GF-D8 (cell line): ENCODE data around the gene PHF10.
"Not testable (repeated sequence)": the region's sequence is repeated elsewhere in the genome, so short reads cannot be mapped to it uniquely, and the experiment has no call there.

ENCODE experiments used
- DNase-seq: peaks from one replicate; lab custom pipeline; 2025; lab: John Stamatoyannopoulos, UW

Gene PHF10

DNA sequence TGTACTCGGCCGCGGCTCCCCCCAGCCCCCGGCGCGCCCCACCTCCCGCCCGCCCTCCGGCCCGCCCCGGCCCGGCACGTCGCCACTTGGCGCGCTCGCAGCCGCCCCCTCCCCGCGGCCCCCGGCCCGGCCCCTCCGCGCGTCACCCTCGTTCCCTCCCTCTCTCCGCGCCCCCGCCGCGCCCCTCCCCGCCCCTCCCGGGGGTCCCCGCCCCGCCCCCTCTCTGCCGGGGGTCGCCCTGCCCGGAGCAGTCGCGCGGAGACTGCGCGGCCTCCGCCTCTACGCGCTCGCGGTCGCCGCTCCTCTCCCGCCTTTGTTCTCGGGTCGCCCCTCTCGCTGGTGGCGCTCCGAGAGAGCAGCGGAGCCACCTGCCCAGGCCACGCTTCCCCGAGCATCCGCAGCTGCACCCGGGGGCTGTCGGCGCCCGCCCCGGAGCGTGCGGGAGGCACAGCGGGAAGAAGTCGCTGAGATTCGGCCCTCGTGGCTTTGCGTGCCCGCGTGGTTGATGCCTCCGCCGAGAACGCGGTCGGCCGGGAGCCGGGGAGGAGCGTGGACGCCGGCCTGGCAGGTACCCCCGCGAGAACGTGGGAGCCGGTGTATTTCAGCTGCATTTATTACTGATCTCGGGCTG lies at the start of gene PHF10:
Gene PHF10 (minus strand): TSS at position 7 of the 631 bp plus-strand sequence. CDS start 569 bp downstream, outside the sequence.
- DNase-seq = peak; percentile 5

DNA sequence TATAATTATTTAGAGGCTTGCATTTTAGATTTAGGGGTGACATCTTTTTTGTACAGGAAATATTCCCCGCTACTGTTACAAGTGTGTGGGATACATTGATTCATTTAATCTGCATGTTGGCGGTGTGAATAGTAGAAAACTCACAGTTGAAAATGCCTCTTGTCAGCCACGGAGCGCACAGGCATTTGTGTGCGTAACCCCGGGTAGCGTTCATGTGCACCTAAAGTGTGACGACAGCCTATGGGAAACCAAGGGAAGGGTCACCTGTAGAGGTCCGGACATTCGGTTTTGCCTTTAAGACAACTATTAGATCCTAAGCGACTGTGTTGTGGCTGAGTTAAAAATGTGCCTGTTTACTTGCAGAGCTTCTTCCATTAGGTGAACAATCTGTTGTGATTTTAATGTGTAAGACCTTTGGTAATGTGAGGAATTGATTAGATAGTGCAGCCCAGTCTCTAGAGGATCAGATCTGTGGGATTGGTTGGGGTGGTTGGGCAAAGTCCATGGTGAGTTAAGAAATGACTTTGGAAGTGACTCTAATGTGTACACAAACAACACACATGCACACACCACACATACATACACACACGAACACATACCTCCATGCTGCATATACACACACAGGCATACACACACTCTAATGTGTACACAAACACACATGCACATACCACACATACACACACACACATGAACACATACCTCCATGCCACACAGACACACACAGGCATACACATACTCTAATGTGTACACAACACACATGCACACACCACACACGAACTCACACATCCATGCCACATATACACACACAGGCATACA lies 42.8 kb upstream of the PHF10 start:
- DNase-seq = no peak

DNA sequence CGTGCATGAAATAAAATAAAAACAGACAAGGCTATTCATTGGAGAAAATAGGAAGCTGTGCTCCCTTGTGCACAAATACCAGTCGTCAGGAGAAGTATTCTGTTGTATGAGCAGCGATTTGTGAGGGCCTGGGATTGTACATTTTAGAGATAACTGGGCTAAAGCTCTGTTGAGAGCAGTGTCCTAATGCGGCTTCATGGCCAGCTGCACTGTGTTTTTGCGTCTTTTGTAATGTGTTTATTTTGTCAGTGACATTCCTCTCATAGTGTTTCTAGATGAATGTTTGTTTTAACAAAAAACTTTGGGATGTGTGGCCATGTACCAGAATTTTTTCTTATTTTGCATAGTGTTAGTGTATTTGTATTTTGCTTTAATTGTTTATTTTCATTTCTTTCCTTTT lies 41.9 kb upstream of the PHF10 start:
- no peak for DNase-seq

DNA sequence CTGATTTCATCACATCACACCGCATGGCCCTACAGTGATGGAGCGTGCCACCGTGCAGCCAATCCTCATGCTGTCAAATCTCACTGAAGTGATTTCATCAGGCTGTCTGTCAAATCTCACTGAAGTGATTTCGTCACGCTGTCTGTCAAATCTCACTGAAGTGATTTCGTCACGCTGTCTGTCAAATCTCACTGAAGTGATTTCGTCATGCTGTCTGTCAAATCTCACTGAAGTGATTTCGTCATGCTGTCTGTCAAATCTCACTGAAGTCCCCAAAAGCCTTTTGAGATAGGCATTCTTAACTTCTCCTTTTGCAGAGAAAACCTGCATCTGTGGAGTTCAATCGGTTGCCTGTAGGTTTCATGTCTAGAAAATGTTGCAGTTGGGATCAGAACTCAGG lies 41.5 kb upstream of the PHF10 start:
- DNase-seq = not testable (repeated sequence)

DNA sequence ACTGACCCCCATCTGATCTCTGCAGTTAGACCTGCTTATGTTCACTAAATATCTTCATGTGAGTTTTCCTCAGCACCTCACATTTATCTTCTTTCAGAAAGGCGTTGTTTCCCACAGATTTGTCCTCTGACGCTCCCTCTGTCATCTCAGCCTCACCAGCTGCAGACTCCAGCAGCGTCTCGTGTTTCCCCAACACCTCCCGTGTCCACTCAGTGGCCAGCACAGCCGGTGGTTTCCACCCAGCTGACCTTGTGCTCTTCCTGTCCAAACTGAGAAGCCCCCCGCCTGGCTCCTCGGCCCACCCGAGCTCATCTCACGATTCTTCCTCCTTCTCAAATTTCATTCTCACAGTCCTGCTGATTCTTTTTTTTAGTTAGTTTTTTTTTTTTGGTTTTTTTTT lies 39.6 kb upstream of the PHF10 start:
- no peak for DNase-seq

DNA sequence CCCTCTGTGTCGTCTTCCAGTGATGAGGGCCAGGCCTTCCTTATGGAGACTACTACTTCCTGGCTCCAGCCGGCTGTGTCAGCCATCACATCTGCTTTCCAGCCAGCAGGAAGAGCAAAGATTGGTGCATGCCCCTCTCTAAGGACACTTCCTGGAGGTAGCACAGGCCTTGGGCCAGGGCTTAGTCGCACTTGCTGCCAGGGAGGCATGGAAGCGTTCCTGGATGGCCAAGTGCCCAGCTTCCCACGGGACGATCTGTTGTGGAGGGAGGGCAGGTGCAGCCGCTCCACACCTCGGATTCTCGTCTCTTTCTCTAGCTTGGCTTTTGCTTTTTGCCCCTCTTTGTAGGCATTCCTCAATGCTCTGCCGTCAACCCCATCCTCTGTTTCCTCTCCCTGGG lies 39.0 kb upstream of the PHF10 start:
- no peak for DNase-seq

DNA sequence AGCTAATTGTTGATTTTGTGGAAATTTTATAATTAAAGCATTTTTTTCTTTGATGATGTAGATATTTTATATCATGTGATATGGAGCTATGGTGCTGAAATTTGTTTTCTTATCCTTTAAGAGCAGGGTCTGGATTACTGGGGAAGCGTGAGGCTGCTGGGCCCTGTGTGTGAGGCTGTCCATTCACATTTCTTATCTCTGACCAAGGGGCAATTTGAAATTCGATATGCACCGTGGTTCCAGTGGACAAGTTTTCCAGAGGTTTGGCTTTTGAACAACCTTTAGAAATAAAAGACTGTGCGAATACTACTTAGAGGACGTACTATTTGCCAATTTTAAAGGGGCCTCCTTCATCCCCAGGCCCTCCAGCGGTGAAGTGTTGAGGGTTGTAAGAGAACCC lies 30.9 kb upstream of the PHF10 start:
- no peak for DNase-seq

DNA sequence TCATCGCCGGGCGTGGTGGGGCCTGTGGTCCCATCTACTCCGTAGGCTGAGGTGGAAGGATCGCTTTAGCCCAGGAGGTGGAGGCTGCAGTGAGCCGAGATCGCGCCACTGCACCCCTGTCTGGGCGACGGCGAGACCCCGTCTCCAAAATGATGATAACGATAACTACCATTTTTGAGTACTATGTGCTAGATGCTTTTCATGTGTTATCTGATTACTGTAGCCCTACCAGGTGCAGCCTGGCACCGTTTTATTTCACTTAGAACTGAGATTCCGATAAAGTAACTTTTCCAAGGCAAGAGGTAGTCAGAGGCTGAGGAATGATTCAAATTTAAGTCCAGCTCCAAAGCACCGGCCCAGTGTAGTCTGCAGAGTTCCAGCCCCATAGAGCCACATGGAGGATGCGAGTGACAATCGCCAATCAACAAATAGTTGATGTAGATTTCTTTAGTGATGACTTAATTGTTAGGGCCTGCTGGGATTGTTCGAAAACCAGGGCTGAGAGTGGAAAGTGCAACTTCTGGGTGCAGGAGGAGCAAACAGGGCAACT lies 27.8 kb upstream of the PHF10 start:
- DNase-seq = peak; percentile 6

DNA sequence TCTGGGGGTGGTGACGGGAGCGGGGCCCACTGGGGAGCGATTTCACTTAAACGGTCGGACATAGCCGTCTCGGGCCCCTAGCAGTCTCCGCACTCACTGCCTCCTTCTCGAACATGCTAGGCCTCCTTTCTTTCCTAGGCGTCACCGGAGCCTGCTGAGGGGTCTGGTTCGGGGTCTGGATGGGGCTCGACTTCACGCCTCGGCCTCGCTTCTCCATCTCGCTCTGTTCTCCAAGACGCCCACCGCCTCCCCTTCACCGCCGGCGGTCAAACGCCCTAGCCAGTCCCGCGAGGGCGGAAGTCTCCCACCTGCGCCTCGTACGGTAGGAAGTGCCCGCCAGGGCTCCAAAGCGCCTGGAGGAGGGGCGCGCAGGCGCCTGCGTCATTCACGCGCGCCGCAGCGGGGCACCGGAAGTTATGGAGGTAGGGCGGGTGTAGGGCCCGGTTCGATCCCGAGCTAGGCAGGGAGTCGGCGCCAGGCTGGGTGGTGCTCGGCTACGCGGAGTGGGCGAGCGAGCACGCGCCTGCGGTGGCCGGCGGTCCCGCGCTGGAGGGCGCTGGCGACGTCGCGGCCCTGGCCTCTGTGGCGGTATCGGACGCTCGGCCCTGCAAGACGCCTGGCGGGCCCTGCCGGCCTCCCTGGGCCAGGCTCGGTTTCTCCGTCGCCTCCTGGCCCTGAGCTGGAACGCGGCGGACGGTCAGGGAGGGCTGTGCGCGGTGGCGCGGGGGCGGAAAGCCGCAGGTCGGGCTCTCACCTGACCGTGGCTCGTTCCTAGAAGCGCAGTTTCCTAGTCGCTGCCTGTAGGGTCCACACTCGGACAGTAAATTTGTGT lies 27.2 kb upstream of the PHF10 start, which contains the start of the genes DYNLT2 and ERMARD:
Gene DYNLT2 (minus strand): TSS at position 331 of the 832 bp plus-strand sequence. CDS start 114 bp downstream, at position 217.
Gene ERMARD (plus strand): TSS at position 381 of the 832 bp plus-strand sequence. CDS start 36 bp downstream, at position 417.
- peak; percentile 74 for DNase-seq

DNA sequence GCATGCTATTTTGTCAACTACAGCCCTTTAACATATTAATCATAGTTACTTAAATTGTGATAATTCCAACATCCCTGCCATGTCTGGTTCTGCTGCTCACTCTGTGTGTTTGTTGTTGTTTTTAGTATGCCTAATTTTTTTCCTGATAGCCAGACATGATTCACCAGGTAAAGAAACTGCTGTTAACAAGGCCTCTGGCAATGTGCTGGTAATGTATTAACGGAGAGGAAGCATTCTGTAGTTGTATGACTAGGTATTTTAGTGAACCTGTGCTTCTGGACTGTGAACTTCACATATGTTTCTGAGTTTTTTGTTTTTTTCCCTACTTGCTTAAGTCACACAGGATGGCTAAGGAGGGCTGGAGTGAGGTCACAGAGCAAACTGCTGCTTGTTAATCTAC lies 22.3 kb upstream of the PHF10 start:
- no peak for DNase-seq

DNA sequence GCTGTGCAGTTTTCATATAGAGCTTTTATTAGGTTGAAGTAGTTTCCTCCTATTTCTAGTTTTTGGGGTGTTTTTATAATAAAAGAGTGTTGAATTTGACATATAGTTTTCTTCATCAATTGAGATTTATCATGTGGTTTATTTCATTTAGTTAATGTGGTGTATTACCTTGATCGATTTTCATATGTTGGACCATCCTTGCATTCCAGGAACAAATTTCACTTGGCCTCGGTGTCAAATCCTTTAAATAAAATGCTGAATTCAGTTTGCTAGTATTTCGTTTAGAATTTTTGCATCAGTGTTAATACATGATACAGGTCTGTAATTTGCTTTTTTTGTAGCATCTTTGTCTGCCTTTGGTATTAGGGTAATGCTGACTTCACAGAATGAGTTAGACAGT lies 21.1 kb upstream of the PHF10 start:
- DNase-seq = no peak

DNA sequence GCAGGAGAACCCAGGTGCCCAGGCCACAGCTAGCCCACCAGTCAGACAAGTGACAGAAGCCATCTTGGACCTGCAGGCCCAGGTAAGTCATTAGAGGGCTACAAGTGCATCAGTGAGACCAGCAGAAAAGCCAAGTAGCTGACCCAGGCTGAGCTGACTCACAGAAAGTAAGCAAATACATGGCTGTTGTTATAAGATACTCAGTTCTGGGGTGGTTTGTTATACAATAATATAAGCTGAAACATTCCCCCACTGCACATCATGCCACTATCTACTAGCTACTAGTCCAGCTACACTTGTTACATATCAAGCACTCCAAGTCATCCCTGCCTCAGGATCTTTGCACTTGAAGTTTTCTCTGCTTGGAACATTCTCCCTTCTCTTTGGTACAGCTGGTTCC lies 17.0 kb upstream of the PHF10 start:
- DNase-seq = no peak

DNA sequence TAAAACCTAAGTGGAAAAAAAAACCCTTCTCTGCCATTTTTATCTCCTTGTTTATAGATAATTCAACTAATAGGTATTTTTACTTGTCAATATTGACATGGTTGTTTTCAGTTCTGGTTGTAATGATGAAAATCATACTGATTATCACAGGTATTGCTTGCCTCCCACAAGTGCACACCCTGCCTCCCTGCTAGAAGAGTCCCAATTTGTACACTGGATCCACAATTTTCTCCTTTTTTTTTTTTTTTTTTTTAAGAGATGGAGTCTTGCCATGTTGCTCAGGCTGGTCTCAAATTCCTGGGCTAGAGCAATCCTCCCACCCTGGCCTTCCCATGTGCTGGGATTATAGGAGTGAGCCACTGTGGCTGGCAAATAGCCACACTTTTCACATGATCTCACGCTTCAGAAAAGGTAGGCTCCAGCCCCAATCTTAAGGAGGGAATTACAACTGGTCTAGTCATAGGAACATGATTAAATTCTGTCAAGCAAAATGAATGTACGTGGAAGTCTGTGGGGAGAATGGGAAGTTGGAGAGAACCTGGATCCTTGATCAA lies 14.8 kb upstream of the PHF10 start:
- DNase-seq = no peak

DNA sequence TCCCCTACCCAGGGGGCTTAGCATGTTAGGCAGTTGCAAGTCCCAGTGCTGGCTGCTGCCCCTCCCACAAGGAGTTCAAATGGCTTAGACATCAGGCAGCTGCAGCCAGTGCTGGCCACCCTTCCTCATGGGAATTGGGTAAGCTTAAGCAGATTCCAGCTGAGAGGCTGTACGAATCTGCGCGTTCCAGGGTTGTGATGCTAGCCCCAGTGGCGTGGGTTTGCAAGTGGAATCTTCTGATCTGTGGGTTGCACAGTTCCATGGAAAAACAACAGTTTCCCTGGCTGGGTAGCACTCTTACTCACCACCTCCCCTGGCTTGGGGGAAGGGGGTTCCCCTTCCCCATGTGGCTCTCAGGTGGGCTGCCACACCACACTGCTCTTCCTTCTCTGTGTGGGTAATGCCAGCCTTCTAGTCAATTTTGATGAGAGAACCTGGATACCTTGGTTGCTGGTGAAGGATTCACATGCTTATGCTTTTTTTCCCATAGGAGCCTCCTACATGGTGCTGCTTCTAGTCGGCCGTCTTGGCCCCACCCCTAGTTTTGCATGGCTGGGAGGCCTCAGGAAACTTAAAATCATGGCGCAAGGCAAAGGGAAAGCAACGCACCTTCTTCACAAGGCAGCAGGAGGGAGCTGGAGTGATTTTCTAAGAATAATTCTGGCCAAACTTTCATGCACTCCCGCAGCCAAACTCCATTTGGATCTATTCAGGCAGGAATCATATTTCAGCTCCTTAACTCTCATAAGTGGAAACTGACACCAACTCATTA lies 14.1 kb upstream of the PHF10 start:
- DNase-seq = no peak

DNA sequence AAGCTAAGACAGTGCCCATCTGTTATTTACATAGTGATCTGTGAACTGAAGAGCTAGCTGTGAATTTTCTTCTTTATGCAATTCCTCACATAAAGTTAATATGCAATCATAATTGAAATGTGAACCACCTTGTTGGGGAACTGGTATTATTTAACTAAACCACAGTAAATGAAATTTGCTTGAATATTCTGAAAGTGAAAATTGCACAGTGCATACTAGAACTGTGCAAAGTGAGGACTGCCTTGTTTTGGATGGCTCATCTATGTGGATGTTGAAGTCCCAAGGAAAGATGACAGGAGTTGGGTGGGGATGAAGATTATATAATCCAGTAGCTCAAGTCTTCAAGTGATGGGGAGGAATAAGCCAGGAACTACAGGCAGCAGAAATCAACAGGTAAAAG lies 5.7 kb upstream of the PHF10 start:
- no peak for DNase-seq

DNA sequence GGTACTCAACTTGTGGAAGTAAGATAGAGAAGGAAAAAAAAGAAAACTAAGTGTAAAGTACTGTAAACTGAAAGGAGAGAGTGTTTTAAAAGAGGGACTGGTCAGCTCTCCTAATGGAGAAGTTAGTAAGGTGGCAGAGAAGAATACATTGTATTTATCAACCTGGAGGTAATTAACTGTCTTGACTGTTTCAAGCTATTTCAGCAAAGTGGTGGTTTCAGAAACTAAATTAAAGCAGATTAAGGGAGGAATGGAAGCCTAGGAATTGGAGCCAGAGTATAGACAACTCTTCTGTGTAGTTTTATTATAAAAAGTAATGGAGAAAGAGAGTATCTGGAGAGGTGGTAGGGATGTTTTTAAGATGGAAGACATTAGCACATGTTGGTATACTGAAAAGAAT lies 2.7 kb upstream of the PHF10 start:
- DNase-seq = no peak

DNA sequence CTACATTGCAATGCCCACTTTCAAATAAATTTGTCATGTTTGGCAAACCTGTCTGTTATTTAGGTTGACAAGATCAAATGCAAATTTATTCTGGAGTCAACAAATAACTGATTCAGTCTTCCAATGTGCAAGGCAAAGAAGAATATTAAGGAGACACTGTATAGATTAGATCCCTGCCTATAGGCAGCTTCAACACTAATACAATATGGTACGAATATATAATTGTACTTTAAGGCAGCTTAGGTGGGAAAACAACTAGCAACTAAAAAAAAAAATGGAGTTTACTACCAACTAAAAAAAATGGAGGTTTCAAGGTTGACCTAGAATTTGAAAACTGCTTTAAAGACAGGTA lies 1.7 kb upstream of the PHF10 start:
- no peak for DNase-seq

DNA sequence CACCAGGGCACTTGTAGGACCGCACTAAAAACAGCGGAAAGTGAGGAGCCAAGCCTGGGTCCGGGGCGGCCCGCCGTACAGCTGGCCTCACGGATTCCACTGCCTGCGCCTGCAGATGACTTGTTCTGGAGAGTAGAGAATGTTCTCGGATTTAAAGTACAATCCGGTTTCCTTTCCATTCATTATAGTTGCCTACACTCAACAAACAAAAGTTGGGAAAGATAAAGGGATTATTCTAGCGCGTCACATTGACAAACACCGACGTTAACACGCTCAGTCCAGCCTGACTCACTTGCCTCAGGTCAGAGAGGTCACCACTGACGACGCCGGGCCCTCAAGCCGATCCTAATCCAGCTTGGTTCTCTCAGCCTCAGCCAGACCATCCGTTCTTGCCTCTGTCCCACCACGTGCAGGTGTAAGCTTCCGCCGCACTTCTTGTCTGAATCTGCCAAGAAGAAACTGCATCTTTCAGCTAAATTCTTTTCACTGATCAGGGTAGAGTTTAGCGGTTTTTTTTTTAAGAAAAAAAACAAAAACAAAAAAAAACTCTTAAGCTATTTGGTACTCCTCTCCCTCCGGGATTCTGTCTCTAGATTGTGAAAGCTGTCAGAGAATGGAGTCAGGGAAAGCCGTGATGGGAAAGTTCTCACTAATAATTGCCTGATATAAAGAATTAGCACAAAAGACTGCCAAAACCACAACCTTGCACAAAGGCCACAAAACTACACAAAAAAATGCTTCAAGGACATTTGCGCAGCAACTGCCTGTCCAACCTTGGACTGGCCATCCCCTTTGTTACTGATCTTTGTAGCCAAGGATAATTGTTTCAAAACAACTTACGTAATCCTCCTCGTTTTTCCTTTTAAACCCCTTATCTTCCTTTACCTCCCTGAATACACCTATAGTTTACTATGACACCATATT lies 1.1 kb upstream of the PHF10 start:
- peak; percentile 40 for DNase-seq

DNA sequence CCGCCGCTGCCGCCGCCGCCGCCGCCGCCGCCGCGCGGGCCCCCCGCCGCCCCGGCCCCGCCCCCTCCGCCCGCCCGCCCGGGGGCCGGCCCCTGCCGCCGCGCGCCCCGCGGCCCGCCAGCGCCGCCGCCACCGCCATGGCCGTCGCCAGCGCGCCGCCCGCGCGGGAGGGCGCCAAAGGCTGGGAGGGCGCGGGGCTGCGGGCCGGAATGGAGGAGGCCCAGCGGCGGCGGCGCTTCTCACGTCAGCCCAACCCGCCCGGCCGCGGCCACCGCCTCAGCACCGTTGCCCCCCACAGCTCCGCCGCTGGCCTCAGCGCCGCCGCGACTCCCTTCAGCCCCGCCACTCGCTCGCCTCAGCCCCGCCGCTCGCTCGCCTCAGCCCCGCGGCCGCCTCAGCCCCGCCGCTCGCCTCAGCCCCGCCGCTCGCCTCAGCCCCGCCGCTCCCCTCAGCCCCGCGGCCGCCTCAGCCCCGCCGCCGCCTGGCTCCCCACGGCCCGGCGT lies 258 bp downstream of the PHF10 start:
- no peak for DNase-seq
